Measurements from ENCODE around the gene MT1H. TPM values are rescaled to one million over a fixed set of nuclear protein-coding genes. Genes with fewer than 3 reads are reported as not detected.
"Not testable (repeated sequence)": the region's sequence is repeated elsewhere in the genome, so short reads cannot be mapped to it uniquely, and the experiment has no call there.

The MT1H gene
- total RNA-seq, 6 experiments from 2014 or later: not detected

- Mint-ChIP-seq H3K36me3 (ENCODE audit: low read depth) (no peaks in the 10 kb centered on the region; the same call in 1 of the 2 replicates), H3K4me1 (ENCODE audit: low read depth) (peaks cover 7% of the 10 kb centered on the region), H3K27ac (no peak overlapping the region), H3K9me3 (no peaks in the 10 kb centered on the region), H3K4me3 (no peak overlapping the region), H3K27me3 (ENCODE audit: insufficient read depth) (peaks cover 71% of the 10 kb centered on the region)
- DNase-seq: no peak
- TF ChIP-seq, protein P1, sequence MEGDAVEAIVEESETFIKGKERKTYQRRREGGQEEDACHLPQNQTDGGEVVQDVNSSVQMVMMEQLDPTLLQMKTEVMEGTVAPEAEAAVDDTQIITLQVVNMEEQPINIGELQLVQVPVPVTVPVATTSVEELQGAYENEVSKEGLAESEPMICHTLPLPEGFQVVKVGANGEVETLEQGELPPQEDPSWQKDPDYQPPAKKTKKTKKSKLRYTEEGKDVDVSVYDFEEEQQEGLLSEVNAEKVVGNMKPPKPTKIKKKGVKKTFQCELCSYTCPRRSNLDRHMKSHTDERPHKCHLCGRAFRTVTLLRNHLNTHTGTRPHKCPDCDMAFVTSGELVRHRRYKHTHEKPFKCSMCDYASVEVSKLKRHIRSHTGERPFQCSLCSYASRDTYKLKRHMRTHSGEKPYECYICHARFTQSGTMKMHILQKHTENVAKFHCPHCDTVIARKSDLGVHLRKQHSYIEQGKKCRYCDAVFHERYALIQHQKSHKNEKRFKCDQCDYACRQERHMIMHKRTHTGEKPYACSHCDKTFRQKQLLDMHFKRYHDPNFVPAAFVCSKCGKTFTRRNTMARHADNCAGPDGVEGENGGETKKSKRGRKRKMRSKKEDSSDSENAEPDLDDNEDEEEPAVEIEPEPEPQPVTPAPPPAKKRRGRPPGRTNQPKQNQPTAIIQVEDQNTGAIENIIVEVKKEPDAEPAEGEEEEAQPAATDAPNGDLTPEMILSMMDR (IDR thresholded peaks at IDR 0.05): no peak
Measured at GRCh38 chr16:56664506-56664905, 5.1 kb upstream of the MT1H start.

GRCh38 chr16:56665286-56666261 lies 4.0 kb upstream of the MT1H start:
- Mint-ChIP-seq H3K27me3 (ENCODE audit: insufficient read depth) (peaks cover 78% of the 10 kb centered on the region), H3K4me1 (ENCODE audit: low read depth) (peaks cover 11% of the 10 kb centered on the region)
- H3K4me3 Mint-ChIP-seq; H3K36me3 Mint-ChIP-seq (ENCODE audit: low read depth); DNase-seq; H3K27ac Mint-ChIP-seq; H3K9me3 Mint-ChIP-seq: not testable (repeated sequence)

DNA sequence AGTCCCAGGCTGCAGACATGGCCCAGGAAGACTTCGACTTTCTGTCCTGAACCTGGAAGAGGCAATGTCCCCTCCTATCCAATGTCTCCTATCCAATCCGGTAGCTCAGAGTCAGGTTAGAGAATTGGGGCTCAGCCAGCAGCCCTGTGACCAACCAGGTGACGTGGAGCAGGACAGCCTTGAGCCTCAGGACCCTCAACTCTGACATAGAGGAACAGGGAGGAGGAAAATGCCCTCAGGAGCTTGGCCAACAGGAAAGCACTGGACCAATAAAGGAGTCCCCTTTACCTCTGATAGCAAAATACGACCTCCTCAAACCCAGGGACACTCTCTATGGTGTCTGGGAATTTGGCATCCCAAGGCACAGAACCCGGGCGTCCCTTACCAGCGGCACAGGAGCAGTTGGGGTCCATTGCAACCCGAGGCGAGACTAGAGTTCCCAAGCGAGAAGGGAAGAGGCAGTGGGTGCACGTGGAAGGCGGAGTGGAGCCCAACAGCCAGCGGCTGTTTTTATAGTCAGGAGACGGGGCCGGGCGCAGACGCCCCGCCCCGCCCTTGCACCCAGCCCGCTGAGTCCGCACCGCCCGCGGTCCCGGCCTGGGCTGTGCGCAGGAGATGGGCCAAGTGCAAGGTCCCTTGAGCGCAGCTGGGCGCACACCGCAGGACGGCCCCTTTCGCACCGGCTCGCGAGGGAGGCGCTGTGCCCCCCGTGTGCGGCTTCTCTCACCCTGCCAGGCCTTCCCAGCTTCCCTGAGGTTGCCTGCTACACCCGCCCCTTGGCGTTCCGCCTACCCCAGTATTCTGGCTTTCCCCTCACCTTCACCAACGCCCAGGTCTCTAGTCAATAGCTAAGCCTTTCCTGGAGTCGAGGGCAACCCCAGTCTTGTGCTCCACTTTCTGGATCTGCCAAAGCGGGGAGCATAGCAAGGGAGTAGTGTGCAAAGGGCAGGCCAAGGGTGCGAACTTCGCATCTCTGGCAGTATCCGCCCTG lies 1.7 kb upstream of the MT1H start, which contains the start of gene MT1G:
Gene MT1G (minus strand): TSS at position 485 of the 991 bp plus-strand sequence. CDS start 72 bp downstream, at position 413.
- Mint-ChIP-seq H3K27me3 (ENCODE audit: insufficient read depth) (peaks cover 70% of the 10 kb centered on the region), H3K27ac (no peak within 1 kb of the TSS), H3K36me3 (ENCODE audit: low read depth) (no peaks in the 10 kb centered on the region; the same call in 1 of the 2 replicates), H3K4me1 (ENCODE audit: low read depth) (0 out of 2 replicates have a peak, but pooled peaks cover 4% of the 10 kb centered on the region), H3K9me3 (no peaks in the 10 kb centered on the region), H3K4me3 (peak within 1 kb of the TSS; percentile 34; the same call in 1 of the 2 replicates)
- TF ChIP-seq, protein P1 (IDR thresholded peaks at IDR 0.05): no peak
- no peak for DNase-seq

GRCh38 chr16:56669840-56670619 lies 416 bp downstream of the MT1H start:
- no peak overlapping the region for H3K27ac Mint-ChIP-seq
- H3K4me3 Mint-ChIP-seq: no peak overlapping the region

DNA sequence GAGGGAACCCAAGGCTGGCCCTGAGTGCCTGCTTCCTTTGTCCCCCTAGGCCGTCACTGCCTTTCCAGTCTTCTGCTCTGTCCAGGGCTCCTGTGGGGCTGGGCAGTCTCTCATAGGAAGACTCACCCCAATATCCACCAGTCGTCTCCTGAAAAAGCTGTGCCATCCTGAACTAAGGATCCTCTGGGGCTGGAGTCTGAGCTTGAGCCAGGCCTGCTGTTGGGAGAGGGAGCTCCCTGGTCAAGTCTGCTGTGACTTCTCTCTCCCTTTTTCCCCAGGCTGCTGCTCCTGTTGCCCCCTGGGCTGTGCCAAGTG lies 963 bp downstream of the MT1H start:
- no peaks in the 10 kb centered on the region for H3K9me3 Mint-ChIP-seq

More at GRCh38 chr16:56669840-56670619, 416 bp downstream of the MT1H start:
- peaks cover 72% of the 10 kb centered on the region for H3K27me3 Mint-ChIP-seq (ENCODE audit: insufficient read depth)
- H3K9me3 Mint-ChIP-seq: no peaks in the 10 kb centered on the region
- TF ChIP-seq, protein P1 (IDR thresholded peaks at IDR 0.05): no peak
- no peaks in the 10 kb centered on the region; the same call in 1 of the 2 replicates for H3K36me3 Mint-ChIP-seq (ENCODE audit: low read depth)
- H3K4me1 Mint-ChIP-seq (ENCODE audit: low read depth): peaks cover 7% of the 10 kb centered on the region; the same call in 1 of the 2 replicates
- DNase-seq: no peak

GRCh38 chr16:56671691-56672090 lies 2.1 kb downstream of the MT1H start:
- H3K4me3 Mint-ChIP-seq; H3K9me3 Mint-ChIP-seq; H3K4me1 Mint-ChIP-seq (ENCODE audit: low read depth); H3K36me3 Mint-ChIP-seq (ENCODE audit: low read depth); H3K27ac Mint-ChIP-seq; DNase-seq: not testable (repeated sequence)
- H3K27me3 Mint-ChIP-seq (ENCODE audit: insufficient read depth): peaks cover 66% of the 10 kb centered on the region

More for the DNA sequence above, 963 bp downstream of the MT1H start:
- DNase-seq: no peak
- Mint-ChIP-seq H3K4me1 (ENCODE audit: low read depth) (peaks cover 7% of the 10 kb centered on the region; the same call in 1 of the 2 replicates), H3K27ac (no peak overlapping the region), H3K27me3 (ENCODE audit: insufficient read depth) (peaks cover 71% of the 10 kb centered on the region), H3K4me3 (no peak overlapping the region), H3K36me3 (ENCODE audit: low read depth) (no peaks in the 10 kb centered on the region; the same call in 1 of the 2 replicates)
- TF ChIP-seq, protein P1 (IDR thresholded peaks at IDR 0.05): no peak

- not testable (repeated sequence) for H3K36me3 Mint-ChIP-seq (ENCODE audit: low read depth); H3K9me3 Mint-ChIP-seq; H3K4me3 Mint-ChIP-seq; H3K4me1 Mint-ChIP-seq (ENCODE audit: low read depth); H3K27ac Mint-ChIP-seq; DNase-seq
- H3K27me3 Mint-ChIP-seq (ENCODE audit: insufficient read depth): peaks cover 70% of the 10 kb centered on the region
Measured at GRCh38 chr16:56672171-56672570, 2.6 kb downstream of the MT1H start.
